ENCODE data around the gene HMCN2. TPM values are rescaled to one million over a fixed set of nuclear protein-coding genes. Genes with fewer than 3 reads are reported as not detected.

Gene HMCN2
- total and polyA plus RNA-seq, 2 donors (not counting 3 experiments of a cell fraction or from before 2014, with no cell fraction given), result 0.04 to 0.24 TPM

- Histone ChIP-seq H3K4me1 (ENCODE audit: control insufficient read depth, extremely low read depth, insufficient read depth, low read length) (no peaks in the 10 kb centered on the region), H3K9me1 (replicated peaks; ENCODE audit: control insufficient read depth, extremely low read depth, insufficient read depth, low read length) (no peaks in the 10 kb centered on the region), H3K4me2 (ENCODE audit: insufficient read depth, low read length) (no peak overlapping the region), H4K20me1 (replicated peaks; ENCODE audit: control insufficient read depth, extremely low read depth, insufficient read depth, low read length) (no peaks in the 10 kb centered on the region), H3K4me3 (replicated peaks in 1 of 3; ENCODE audit: insufficient read depth in 1 of 3, low read depth in 1 of 3, low read length in 3 of 3) (no peak overlapping the region), H3K9me3 (replicated peaks; ENCODE audit: control insufficient read depth, insufficient read depth, low read length) (no peaks in the 10 kb centered on the region), H2AFZ (ENCODE audit: low read depth, low read length) (no peak overlapping the region), H3K27ac (ENCODE audit: insufficient read depth, low read depth, low read length) (no peak overlapping the region), H3K9ac (replicated peaks; ENCODE audit: extremely low read depth, insufficient read depth, low read length) (no peak overlapping the region), H3K27me3 (ENCODE audit: control insufficient read depth in 2 of 2, insufficient read depth in 2 of 2, low read length in 2 of 2) (peaks cover 0 to 4% of the 10 kb centered on the region in 2 experiments), H3K79me2 (ENCODE audit: control insufficient read depth, insufficient read depth, low read length) (no peaks in the 10 kb centered on the region), H3K36me3 (ENCODE audit: control insufficient read depth in 2 of 2, extremely low read depth in 1 of 2, insufficient read depth in 2 of 2, low read length in 2 of 2) (no peaks in the 10 kb centered on the region)
- DNase-seq (ENCODE audit: low read depth, low spot score), result no peak
- TF ChIP-seq POLR2AphosphoS5 (IDR thresholded peaks at IDR 0.05; ENCODE audit: insufficient read depth, low read depth, low read length) (no peak), JUN (IDR thresholded peaks at IDR 0.05; ENCODE audit: borderline replicate concordance, insufficient read depth, insufficient read length, low read depth) (no peak), MAX (IDR thresholded peaks at IDR 0.05; ENCODE audit: insufficient read depth, insufficient read length) (no peak), EZH2 (IDR thresholded peaks at IDR 0.05; ENCODE audit: borderline replicate concordance, low read depth, low read length, severe bottlenecking) (no peak), POLR2A (IDR thresholded peaks at IDR 0.05; ENCODE audit: low read depth, low read length) (no peak)
- ChIA-PET CTCF (interaction anchor here (1.7 kb wide), 1 partner anchor 49 kb away, joined by 6 read pairs; no protein-coding TSS in a partner anchor), POLR2A (no interaction called here)
- no TSS peak for BruUV-seq (replicated peaks)
- no peak for FAIRE-seq
- intact Hi-C loops (cut with micrococcal nuclease) (no loop called here), dilution Hi-C loops (cut with MboI; ENCODE audit: extremely low pct_ligation_motif_present, low sequenced_read_pairs) (no loop called here)
Measured at GRCh38 chr9:130284690-130285089, 19.1 kb downstream of the HMCN2 start.

GRCh38 chr9:130285271-130285670 is 19.7 kb downstream of the HMCN2 start:
- H3K4me3 ChIP-seq (replicated peaks in 1 of 3; ENCODE audit: insufficient read depth in 1 of 3, low read depth in 1 of 3, low read length in 3 of 3), result no peak overlapping the region
- FAIRE-seq (no peak), DNase-seq (ENCODE audit: low read depth, low spot score) (no peak)
- POLR2A ChIA-PET, result no interaction called here
- TF ChIP-seq FOS (IDR thresholded peaks at IDR 0.05; ENCODE audit: borderline replicate concordance, insufficient read depth, low read length) (no peak), GATA2 (IDR thresholded peaks at IDR 0.05; ENCODE audit: insufficient read depth, insufficient read length, low read depth, low read length) (no peak), MYC (IDR thresholded peaks at IDR 0.05; ENCODE audit: low read depth, low read length) (no peak), EZH2 (IDR thresholded peaks at IDR 0.05; ENCODE audit: borderline replicate concordance, low read depth, low read length, severe bottlenecking) (no peak), POLR2A (IDR thresholded peaks at IDR 0.05; ENCODE audit: low read depth, low read length) (no peak), CTCF (IDR thresholded peaks at IDR 0.05; ENCODE audit: extremely low read depth in 1 of 2, insufficient read depth in 1 of 2, low read depth in 1 of 2, low read length in 2 of 2) (no peak)
- CTCF ChIA-PET, result interaction anchor here (0.6 to 1.7 kb wide), 2 partner anchors 49 to 398 kb away, joined by 3 to 6 read pairs; no protein-coding TSS in a partner anchor
- no peak overlapping the region for H2AFZ ChIP-seq (ENCODE audit: low read depth, low read length)
- H3K9me1 ChIP-seq (replicated peaks; ENCODE audit: control insufficient read depth, extremely low read depth, insufficient read depth, low read length), result no peaks in the 10 kb centered on the region
- H3K9me3 ChIP-seq (replicated peaks; ENCODE audit: control insufficient read depth, insufficient read depth, low read length), result no peaks in the 10 kb centered on the region
- H3K27me3 ChIP-seq (ENCODE audit: control insufficient read depth in 2 of 2, insufficient read depth in 2 of 2, low read length in 2 of 2), result peaks cover 1 to 6% of the 10 kb centered on the region in 2 experiments
- no TSS peak for BruUV-seq (replicated peaks)
- H3K4me1 ChIP-seq (ENCODE audit: control insufficient read depth, extremely low read depth, insufficient read depth, low read length), result no peaks in the 10 kb centered on the region
- H3K79me2 ChIP-seq (ENCODE audit: control insufficient read depth, insufficient read depth, low read length), result no peaks in the 10 kb centered on the region
- intact Hi-C loops (cut with micrococcal nuclease), result no loop called here
- no peak overlapping the region for H3K4me2 ChIP-seq (ENCODE audit: insufficient read depth, low read length)
- no peak overlapping the region for H3K9ac ChIP-seq (replicated peaks; ENCODE audit: extremely low read depth, insufficient read depth, low read length)
- H3K27ac ChIP-seq (ENCODE audit: insufficient read depth, low read depth, low read length), result no peak overlapping the region
- dilution Hi-C loops (cut with MboI; ENCODE audit: extremely low pct_ligation_motif_present, low sequenced_read_pairs), result no loop called here
- no peaks in the 10 kb centered on the region for H3K36me3 ChIP-seq (ENCODE audit: control insufficient read depth in 2 of 2, extremely low read depth in 1 of 2, insufficient read depth in 2 of 2, low read length in 2 of 2)
- H4K20me1 ChIP-seq (replicated peaks; ENCODE audit: control insufficient read depth, extremely low read depth, insufficient read depth, low read length), result no peaks in the 10 kb centered on the region
